ENCODE measurements around the gene EFS.
"Not testable (repeated sequence)": the region's sequence is repeated elsewhere in the genome, so short reads cannot be mapped to it uniquely, and the experiment has no call there.

The EFS gene

DNA sequence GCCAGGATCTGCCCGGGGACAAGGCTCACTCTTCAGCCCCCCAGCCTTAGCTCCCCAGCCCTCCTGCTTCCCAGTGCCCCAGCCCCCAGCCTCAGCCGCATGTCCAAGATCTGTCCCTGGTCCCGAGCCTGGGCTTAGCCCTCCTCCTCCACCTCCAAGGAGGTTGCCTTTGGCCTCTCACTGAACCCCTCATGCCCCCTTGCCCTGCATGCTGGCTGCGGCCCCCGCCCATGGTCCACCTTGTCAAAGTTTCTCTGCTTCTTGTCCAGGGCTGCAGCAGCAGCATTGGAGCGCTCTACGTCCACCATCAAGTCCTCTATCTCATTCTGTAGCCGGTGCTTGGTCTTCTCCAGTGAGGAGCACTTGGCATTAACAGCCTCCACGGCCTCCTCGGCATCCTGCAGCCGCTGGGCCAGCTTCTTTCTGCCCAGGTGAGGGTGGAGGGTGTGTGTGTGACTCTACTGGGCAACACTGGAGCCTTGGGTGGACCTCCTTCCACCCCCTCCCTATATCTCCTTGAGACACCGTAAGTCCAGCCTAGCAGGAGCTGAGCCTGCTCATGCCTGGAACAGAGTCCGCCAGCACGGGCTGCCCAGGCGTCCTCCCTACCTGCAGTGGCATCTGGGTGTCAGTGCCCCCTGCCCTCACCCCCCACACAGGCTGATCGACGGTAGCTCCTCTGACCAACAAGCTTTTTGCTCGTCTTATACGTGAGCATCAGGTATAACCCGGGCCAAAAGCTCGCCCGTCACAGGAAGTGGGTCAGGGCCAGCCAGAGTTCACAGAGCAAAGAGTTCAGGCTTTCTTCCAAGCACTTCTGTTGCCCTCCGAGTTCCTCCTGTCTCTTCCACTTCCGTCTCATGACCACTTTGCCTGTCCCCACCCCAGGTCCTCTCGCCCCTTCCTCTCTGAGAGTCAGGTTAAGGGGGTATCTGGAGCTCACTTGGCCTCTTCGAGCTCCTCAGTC, 23.2 kb upstream of the EFS start:
- in situ Hi-C loops (cut with HindIII; ENCODE audit: low pct_ligation_motif_present, low sequenced_read_pairs), result no loop called here
- no peak overlapping the region for H3K4me3 ChIP-seq (ENCODE audit: low read depth, low read length)
- H3K27me3 ChIP-seq (replicated peaks), result no peaks in the 10 kb centered on the region
- no peaks in the 10 kb centered on the region for H3K36me3 ChIP-seq (replicated peaks)
- DNase-seq, result no peak
- TF ChIP-seq CTCF (IDR thresholded peaks at IDR 0.05; ENCODE audit: low read depth, low read length, missing control alignments), result no peak
- H3K27ac ChIP-seq, result no peak overlapping the region

GRCh38 chr14:23386999-23387398, 22.0 kb upstream of the EFS start:
- Histone ChIP-seq H3K36me3 (replicated peaks) (no peaks in the 10 kb centered on the region), H3K27me3 (replicated peaks) (no peaks in the 10 kb centered on the region), H3K27ac (no peak overlapping the region), H3K4me3 (ENCODE audit: low read depth, low read length) (no peak overlapping the region)
- TF ChIP-seq CTCF (IDR thresholded peaks at IDR 0.05; ENCODE audit: low read depth, low read length, missing control alignments), result no peak
- in situ Hi-C loops (cut with HindIII; ENCODE audit: low pct_ligation_motif_present, low sequenced_read_pairs), result no loop called here
- no peak for DNase-seq

DNA sequence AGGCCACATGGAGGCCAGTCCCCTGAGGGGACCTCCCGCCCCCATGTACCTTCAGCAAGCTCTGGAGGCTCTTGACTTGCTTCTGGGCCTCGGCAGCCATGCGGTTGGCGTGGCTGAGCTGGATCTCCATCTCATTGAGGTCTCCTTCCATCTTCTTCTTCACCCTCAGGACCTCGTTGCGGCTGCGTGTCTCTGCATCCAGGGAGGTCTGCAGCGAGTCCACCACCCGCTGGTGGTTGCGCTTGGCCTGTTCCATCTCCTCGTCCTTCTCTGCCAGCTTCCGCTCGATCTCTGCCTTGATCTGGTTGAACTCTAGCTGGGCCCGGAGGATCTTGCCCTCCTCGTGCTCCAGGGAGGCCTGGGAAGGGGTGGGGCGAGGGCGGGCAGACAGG, 21.3 kb upstream of the EFS start:
- H3K4me3 ChIP-seq (ENCODE audit: low read depth, low read length); in situ Hi-C loops (cut with HindIII; ENCODE audit: low pct_ligation_motif_present, low sequenced_read_pairs); H3K36me3 ChIP-seq (replicated peaks); DNase-seq; H3K27me3 ChIP-seq (replicated peaks); H3K27ac ChIP-seq: not testable (repeated sequence)

- H3K27ac ChIP-seq, result no peak overlapping the region
- no peak for TF ChIP-seq CTCF (IDR thresholded peaks at IDR 0.05; ENCODE audit: low read depth, low read length, missing control alignments)
- H3K36me3 ChIP-seq (replicated peaks), result no peaks in the 10 kb centered on the region
- no peak overlapping the region for H3K4me3 ChIP-seq (ENCODE audit: low read depth, low read length)
- in situ Hi-C loops (cut with HindIII; ENCODE audit: low pct_ligation_motif_present, low sequenced_read_pairs), result no loop called here
- no peaks in the 10 kb centered on the region for H3K27me3 ChIP-seq (replicated peaks)
- no peak for DNase-seq
These were observed 20.8 kb upstream of the EFS start for GRCh38 chr14:23385642-23386265.

DNA sequence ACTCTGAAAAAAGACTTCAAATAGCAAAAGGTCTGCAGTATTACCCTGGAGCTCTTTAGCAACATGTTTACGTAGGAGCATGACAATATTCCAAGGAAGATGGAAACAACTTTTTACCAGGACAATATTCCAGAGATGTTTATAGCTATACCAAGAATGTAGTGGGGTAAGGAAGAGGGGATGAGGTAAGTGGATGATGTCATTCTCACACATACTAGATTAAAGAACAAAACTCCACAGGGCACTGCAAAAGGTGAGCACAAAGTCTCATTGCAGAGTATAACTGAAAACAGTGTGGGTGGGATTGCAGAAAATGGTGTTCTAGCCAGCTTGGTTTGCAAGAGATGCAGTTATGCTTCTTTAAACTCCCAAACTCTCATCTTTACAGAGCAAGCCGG, 20.3 kb upstream of the EFS start:
- no peak overlapping the region for H3K4me3 ChIP-seq (ENCODE audit: low read depth, low read length)
- H3K27me3 ChIP-seq (replicated peaks), result no peaks in the 10 kb centered on the region
- TF ChIP-seq CTCF (IDR thresholded peaks at IDR 0.05; ENCODE audit: low read depth, low read length, missing control alignments), result no peak
- in situ Hi-C loops (cut with HindIII; ENCODE audit: low pct_ligation_motif_present, low sequenced_read_pairs), result no loop called here
- DNase-seq, result no peak
- no peak overlapping the region for H3K27ac ChIP-seq
- H3K36me3 ChIP-seq (replicated peaks), result no peaks in the 10 kb centered on the region

GRCh38 chr14:23384364-23385080, 19.6 kb upstream of the EFS start:
- no peaks in the 10 kb centered on the region for H3K27me3 ChIP-seq (replicated peaks)
- in situ Hi-C loops (cut with HindIII; ENCODE audit: low pct_ligation_motif_present, low sequenced_read_pairs), result no loop called here
- no peak for DNase-seq
- H3K36me3 ChIP-seq (replicated peaks), result no peaks in the 10 kb centered on the region
- no peak overlapping the region for H3K27ac ChIP-seq
- no peak for TF ChIP-seq CTCF (IDR thresholded peaks at IDR 0.05; ENCODE audit: low read depth, low read length, missing control alignments)
- H3K4me3 ChIP-seq (ENCODE audit: low read depth, low read length), result no peak overlapping the region

Measured in brain microvascular endothelial cell (primary cell).